HL-60/S4 treated with retinoic acid at 250 ng/mL for 4 days and 3 days (cell line): ENCODE data around the gene DLG2.

ENCODE experiments used
- in situ Hi-C: fragments of 300-500 bp; cut with MboI; formaldehyde crosslinking; loops from 2 replicates; pipeline ENCODE4 v1.7.0; 2022; ENCODE audit warnings: low sequenced_read_pairs

DLG2 gene

DNA sequence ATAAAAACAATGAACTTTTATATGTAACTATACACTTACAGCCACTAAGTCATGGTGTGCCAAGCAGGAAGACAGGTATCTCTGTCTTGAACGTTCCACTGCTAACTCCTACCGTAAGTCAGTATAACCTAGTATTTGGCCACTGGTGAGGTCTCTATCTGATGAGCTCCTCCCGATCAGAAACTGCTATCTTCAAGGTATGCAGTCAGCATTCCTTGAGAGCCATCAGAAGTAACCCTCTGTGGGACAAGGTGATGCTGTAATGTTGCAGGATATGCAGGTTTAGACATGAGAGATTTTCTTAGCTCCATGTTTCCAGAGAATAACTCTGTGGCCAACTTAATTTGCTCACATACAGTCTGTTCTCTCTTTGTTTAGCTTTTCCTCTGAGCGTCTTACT lies 1943.1 kb downstream of the DLG2 start:
- in situ Hi-C loops, result no loop called here

DNA sequence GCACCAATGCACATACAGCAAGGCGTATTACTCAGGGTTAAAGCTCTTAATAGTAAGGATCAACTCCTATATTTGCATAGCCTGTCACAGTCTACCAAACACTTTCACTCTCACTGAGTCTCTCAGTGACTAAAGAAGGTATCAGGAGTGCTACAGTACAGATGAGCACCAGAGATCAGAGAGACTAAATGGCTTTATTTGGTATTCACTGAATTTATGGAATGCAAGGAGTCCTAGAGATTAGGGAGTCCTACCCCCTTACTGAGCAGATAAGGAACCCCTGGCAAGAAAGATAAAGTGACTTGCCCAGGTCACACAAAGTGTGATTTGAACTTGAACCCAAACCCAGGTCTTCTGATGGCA lies 1944.6 kb downstream of the DLG2 start:
- in situ Hi-C loops, result no loop called here

DNA sequence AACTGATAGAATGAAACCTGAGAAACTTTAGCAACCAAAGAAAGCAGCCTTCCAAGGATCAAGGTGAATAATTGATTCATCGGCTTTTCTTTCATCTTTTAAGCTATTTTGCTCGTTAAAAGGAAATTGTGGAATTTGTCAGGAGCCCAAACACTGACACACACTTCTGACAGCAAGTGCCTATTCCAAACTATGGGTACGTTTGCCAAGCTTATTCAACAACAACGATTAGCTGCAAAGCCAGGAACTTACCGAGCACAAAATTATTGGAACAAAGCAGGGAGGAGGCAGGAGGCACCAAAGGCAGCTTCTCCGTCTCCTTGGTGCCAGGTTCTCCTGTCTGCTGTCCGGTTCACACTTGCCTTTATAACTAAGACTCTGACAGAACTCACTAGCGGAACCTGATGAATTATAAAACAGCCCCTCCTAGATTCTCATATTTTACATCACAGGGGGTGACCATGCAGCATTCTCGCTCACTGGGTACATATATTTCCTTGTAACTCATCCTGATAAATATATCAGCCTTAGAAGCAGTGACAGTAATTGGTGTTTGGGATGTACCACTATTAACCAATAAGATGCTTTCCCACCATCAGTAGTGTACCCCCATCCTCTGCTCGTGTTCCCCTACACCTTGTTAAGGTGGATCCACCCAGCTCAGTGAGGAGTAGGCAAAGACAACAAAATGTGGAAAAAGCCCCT lies 1945.1 kb downstream of the DLG2 start:
- in situ Hi-C loops, result no loop called here

DNA sequence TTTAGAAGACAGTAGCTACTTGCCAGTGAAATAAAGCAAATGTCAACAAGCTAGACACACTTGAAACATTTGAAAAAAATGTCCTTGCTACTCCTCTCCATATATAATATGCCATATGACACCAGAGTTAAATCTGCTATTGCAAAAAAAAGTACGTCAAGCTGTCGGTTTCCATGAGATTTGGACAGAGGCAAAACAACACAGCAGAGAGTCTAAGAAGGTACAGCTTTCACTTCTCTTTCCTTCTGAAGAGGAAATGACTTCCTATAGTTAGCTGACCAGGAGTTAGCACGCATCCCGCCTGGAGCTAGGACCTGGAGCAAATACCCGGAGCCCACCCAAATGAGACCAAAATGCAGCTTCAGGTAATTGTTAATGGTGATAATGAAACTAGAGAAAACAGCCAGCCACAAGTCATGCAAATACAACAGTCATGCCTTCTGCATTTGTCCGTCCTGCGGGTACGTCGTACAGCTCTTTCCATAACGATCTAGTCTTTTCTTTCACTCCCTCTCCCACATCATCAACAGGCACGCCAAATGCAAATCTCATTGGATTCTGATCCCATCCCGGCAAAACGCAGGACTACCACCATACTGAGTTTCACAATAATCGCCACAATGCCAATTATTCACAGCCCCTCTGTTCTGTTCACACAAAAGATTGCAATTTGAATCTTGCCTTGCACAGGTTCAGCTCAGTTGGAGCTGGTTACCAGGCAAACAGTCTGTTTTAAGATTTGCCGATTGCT lies 1945.9 kb downstream of the DLG2 start:
- in situ Hi-C loops, result no loop called here

DNA sequence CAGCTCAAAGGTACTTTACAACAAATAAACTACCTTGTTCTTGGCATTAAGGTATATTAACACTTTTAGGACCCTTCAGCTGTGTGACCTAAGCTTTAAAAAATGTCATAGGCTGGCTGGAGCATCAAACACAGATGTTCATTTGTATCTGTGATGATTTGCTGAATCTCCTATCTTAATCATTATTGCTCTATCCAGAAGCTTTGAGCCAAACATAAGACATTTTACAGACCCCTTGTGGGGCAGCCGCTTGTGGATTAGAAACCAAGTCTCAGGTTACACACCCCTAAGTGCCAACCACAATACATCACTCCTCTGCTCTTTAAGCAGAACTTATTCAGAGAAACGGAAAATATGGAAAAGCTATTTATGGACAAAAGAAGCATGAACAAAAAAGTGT lies 1946.8 kb downstream of the DLG2 start:
- in situ Hi-C loops, result no loop called here

DNA sequence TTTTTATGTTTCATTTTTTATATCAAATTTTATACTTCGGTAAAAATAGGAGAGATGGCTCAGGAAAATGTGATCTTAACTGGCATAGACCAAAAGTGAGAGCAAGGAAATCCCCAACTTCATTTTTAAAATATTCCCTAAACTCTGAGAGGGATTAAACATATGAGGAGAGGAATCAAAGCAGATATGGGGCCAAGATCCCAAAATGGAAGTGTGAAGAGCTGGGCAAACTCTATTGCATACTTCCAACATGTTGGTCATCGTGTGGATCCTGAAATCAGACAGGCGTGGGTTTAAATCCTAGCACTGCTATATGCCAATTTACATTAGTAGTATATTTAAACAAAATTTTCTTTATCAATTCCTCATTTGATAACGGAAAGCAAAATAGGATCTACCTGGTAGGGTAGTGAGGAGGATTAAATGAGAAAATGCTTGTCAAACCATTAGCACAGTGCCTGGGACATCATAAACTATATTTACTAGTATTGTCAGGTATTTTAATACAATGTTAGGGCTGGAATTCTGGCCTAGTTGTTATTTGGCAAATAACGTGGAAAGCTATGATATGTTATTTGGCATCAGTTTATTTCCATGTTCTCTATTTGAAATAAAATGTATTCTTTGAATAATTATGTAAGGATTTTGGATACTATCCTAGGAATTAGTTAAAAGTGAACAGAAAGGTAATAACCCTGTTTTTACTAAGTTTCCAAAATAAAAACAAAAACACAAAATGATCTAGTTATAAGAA lies 1948.1 kb downstream of the DLG2 start:
- in situ Hi-C loops, result no loop called here

DNA sequence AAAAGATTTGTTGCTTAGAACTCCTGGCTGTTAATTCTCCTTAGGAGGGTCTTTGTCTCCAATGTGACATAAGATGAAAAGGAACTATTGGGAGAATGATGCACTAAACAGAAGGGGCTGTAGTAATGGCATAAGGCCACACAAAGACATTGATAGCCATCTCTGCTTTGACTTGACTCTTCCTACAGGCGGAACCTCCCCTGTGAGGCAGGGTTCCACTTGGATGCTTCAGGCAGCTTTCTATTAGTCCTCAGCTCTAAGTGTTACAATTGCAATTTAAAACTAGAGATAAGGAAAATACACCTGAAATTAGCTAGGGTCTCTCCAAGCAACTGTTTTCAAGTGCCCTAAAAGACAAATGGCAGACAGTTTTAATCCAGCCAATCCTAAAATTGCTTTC lies 1949.4 kb downstream of the DLG2 start:
- in situ Hi-C loops, result no loop called here

DNA sequence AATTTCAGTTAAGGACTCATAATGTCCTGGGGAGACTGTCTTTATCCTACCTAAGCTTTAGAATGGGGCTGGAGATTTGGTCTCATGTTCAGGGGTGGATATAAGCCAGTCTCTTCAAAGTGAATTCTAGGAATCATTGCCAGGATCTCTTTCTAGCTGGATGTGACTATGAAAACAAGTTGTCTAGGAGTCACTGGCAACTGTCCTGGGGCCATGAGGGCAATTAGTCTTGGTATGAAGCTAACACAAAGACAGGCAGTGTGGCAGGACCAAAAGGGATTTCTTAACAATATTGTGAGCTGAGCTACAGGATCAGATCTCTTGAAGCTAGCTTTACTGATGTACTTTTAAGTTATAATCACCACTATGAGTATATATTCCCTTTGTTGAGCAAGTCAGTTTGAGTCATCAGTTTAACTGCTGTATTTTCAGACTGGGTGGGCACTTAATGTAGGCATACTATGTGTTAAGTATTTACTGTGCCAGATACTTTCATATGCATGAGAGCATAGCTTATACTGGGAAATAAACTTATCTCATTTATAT lies 1951.0 kb downstream of the DLG2 start:
- in situ Hi-C loops, result no loop called here

DNA sequence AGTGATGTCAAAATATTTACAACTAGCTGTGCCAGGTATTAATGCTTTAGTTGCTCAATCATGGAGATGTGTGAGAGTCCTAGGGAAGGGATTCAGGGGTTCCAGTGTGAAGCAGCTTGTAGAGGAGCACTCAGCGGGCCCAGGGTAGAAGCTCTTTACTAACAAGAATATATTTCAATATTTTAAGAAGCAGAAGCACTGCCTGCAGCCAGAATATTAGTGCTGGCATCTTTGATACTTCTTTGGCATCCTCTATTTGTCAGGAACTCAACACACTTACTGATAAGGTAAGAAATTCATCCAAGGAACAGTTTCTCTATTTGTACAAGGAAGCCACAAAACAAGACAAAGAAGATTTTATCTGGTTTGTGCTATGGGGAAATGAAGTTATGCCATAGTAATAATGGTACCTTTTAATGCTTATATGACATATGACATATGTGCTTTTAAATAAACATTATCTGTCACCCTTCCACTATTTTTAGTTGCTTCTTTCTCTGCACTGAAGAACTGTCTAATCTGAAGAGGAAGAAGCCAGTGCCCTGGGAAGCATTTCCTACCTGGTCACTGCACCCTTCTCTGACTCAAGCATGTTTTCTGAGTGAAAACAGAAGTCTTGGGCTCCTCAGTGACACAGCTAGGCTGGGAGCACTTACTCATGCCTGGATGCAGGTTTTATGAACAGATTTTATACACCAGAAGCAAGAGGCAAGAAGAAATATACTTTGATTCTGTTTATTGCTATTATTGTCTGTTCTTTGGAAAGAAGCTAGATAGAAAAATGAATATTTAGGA lies 1952.8 kb downstream of the DLG2 start:
- in situ Hi-C loops, result no loop called here

DNA sequence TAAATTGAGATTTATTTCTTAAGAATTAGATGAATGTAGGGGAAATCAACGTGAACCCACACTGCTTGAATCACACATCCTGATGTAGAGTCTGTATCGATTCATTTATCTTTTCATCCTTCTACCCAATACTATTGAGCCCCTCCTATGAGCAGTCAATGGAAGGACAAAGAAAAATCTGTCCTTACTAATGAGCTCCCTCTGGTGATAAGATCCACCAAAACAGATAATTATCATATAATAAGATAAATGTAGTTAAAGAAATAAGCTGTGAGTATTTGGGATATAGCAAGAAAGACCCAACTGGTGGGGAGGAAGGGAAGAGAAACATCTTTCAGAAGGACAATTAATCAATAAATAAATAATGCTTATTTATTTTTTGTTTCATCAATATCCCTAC lies 1955.9 kb downstream of the DLG2 start:
- in situ Hi-C loops, result no loop called here

DNA sequence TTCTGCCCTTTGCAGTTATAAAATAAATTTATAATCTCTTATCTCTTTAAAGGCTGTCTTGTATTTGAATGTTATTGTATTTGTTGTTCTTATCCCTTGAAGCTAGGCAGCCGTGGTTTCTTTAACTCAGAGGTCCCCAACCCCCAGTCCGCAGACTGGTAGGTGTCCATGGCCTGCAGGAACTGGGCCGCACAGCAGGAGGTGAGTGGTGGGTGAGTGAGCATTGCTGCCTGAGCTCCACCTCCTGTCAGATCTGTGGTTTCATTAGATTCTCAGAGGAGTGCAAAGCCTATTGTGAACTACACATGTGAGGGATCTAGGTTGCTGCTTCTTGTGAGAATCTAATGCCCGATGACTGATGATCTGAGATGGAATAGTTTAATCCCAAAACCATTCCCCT lies 1961.0 kb downstream of the DLG2 start:
- in situ Hi-C loops, result no loop called here

DNA sequence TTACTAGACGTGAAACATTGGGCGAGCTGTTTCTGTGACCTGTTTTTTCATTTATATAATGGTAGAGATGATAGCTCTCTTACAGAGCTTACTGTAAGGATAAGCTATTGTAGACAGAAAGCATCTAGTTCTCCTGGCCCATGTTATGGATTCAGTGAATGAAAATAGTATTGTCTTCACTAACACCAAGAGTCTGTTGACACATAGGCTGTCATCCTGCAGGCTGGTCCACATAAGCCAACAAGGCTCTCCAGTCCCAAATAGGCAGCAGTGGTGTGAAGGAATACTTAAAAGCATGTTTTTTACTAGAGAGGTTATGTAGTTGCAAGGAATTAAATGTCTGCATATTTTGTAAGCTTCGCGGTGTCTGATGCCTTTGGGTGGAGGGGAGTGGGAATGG lies 1963.2 kb downstream of the DLG2 start:
- in situ Hi-C loops, result no loop called here

DNA sequence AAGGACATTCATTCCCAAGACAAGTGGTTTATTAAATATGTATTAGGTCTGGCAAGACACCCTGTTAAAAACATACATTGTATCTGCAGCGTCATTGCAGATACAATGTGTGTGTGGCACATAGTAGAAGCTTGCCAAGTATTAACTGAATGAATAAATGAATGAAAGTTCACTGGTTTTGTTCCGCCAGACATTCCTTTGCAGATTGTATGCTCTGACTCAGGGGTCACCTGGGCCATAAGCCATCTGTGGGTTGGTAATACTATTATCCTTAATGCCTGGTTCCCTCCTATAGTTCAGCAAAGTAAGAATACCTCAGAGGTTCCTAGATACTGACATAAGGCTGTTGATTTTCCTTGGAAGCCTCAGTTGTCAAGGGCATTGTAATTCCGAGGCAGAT lies 1963.7 kb downstream of the DLG2 start:
- in situ Hi-C loops, result no loop called here

DNA sequence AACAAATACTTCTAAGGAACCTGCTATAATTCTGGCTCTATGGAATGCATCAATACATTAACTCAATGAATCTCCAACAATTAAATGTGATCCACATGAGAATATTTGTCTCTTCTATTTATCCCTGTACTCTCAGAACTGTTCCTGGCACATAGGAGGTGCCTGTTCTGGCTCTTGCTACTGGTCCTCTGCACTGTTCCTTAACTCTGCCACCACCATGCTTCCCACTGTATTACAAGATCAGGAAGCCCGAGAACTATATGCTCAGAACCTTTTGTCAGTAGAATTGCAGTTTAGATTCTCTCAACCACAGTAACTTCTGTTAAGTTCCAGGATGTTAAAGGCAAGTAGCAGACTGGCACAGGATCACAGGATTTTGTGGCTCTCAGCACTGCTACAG lies 1964.7 kb downstream of the DLG2 start:
- in situ Hi-C loops, result no loop called here

DNA sequence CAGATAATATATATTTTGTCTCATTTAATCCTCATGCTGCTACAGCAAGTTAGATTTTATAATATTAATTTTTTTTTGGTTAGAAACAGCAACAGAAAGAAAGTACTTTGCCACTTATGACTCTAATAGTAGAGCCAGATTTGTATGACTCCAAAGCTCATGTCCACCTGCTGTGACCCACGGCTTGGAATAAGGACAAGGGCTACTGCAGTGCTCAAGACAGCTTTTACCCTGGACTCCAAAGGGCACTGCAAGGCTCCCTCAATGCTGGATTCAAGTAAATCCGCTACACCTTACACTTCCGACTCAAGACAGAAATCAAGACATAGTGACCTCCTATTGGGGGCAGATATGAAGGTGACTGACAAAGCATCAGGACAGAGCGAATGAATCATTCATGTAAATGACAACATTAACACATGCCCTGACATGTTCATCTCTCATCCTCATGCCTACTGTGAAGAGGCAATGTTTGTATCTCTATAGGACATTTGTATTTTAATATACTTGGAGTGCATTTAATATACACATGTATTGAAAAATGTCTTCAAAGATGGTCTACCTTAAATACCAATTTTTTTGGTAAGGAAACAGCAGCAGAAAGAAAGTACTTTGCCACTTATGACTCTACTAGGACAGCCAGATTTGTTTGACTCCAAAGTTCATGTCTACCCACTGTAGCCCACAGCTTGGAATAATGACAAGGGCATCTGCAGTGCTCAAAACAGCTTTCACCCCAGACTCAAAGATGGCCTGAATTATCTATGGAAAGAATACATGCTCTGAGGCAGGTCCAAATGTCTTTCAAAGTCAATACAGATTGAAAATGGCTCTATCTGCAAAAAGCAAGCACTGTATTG lies 1965.4 kb downstream of the DLG2 start:
- in situ Hi-C loops, result no loop called here

DNA sequence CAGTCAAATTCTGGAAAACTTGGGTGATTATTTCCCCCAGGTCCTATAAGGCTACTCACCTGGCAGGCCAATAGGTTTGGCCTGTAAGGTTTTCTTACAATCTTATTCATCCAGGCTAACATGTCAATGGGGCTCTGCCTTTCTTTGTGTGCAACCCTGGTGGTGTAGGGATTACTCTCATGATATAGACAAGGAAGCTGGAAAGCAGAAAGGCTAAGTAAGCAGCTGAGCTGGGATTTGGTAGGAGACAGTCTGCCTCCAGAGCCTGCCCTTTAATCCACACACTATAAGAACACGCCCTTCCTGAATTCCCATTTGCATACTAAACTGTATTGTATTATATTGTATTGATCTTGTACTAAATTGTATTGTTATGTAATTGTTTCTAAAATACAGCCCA lies 1967.7 kb downstream of the DLG2 start:
- in situ Hi-C loops, result no loop called here

DNA sequence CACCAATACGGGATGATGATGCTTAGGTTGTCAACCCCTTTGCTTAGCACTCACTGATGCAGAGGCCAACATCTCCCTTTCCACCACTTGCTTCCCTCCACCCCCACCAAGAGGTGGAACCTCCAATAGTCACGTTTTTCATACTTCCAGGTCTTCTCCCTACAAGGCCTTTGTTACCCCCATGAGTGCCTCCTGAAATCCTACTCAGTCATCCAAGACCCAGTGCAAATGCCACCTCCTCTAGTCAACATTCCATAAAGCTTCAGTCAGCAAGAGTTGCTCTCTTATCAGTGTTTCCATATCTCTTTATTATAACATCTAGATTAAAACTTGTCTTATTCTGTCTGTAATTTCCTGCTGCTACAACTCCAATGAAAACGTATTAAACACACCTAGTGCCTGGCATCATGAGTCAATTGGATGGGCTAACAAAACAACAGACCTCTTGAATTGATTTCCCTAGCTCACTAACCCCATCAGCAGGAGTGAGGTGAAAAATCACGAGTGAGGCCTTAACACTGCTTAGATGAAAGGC lies 1970.3 kb downstream of the DLG2 start:
- in situ Hi-C loops, result no loop called here

DNA sequence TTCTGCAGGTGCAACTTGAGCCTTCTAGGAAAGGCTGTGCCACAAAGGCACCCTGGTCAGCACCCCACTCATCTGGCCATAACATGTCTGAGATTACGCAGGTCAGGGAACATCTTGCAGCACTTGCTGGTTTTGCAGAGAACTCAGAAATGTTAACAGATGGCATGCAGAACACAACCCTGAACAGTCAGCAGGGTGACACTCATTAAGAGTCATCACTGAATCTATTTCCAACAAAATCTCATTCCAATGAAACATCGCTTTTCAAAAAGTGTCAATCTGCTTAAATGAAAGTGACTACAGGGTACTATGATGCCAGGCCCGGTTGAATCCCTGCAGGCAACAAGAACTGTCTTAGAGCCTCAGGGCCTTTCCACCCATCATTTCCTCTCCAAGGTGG lies 1971.2 kb downstream of the DLG2 start:
- in situ Hi-C loops, result no loop called here

DNA sequence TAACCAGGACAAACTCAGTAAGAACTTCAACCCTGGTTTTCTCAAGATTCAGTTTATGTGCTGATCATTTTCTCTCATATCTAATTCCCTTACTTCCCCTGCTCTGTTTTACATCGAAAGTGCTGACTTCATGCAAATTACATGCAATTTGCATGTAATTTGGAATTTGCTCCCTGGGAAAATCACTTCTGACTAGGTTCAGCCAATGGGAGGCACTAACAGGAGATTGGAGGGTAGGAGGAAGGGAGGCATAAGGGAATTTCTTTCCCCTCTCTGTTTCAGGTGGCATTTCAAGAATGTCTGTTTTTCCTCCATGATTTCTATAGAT lies 1977.7 kb downstream of the DLG2 start:
- in situ Hi-C loops, result no loop called here
